Measurements from ENCODE around the gene EMILIN1.
"Not testable (repeated sequence)": the region's sequence is repeated elsewhere in the genome, so short reads cannot be mapped to it uniquely, and the experiment has no call there.

Gene EMILIN1

DNA sequence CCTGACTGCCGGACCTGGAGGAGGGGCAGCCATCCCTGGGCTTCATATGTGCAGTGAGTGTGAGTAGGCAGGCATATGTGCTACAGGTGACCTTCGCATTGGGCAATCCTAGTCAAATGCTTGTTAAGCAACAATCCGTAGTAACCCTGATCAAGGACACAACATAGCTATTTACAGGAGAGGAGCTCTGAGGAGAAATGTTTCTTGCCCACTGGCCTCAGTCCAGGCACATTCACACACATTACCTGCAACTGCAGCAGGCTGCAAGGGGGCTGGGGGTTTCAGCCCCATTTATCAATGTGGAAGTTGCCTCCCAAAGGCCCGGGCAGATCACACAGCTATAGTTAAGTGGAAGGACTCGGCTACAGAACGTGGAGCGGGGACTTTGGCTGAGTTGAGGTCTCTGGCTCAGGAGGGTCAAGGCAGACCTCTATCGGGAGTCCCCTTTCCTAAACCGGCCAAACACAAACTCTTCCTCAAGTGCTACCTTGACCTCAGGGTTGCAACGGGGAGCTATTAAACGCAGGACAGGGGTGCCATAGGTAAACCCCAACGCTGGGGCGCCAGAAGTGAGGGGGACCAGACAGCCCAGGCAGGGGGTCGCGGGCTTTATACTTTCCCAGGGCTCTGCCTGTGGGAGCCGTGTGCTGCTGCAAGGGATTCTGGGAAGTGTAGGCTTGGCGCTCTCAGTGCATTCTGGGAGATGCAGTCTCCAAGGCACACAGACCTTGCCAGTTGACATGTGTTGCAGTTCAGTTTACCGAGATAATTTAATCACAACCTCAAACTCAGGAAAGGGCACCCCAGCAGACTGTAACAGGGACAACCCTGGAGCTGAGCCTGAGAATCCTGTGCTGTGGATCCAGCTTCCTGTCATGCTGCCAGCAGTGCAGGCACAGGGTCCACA, 17.6 kb downstream of the EMILIN1 start:
- peak; percentile 9 for DNase-seq

GRCh38 chr2:27096748-27097297, 18.4 kb downstream of the EMILIN1 start:
- DNase-seq = no peak

DNA sequence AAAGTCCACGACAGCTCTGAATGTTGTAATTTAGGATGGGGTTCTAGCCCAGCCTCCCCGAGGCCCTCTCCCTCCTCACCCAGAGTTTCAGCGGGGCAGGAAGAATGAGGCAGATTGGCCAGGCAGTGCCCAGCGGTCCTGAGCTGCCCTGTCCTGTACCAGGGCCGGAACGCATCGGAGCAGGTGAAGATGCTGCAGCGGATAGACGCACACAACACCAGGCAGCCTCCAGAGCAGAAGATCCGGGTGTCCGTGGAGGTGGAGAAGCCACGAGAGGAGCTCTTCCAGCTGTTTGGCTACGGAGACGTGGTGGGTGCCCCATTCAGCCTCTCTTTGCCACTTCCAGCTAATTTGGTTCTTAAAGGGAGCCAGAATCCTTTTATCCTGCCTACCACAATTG, 18.9 kb downstream of the EMILIN1 start:
- no peak for DNase-seq

DNA sequence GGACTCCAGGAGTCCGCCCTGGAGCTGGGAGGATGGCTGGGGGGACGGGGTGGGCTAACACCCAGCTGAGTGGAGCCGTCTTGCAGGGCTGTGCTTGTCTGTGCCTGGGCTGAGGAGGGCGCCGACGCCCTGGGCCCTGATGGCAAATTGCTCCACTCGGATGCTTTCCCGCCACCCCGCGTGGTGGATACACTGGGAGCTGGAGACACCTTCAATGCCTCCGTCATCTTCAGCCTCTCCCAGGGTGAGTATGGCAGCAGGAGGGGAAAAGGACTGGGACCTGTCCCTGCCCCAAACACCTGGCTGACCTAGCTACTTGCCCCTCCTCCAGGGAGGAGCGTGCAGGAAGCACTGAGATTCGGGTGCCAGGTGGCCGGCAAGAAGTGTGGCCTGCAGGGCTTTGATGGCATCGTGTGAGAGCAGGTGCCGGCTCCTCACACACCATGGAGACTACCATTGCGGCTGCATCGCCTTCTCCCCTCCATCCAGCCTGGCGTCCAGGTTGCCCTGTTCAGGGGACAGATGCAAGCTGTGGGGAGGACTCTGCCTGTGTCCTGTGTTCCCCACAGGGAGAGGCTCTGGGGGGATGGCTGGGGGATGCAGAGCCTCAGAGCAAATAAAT, 21.0 kb downstream of the EMILIN1 start:
- DNase-seq = no peak

DNA sequence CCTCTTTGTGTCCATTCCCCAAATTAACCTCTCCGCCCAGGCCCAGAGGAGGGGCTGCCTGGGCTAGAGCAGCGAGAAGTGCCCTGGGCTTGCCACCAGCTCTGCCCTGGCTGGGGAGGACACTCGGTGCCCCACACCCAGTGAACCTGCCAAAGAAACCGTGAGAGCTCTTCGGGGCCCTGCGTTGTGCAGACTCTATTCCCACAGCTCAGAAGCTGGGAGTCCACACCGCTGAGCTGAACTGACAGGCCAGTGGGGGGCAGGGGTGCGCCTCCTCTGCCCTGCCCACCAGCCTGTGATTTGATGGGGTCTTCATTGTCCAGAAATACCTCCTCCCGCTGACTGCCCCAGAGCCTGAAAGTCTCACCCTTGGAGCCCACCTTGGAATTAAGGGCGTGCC, 21.6 kb downstream of the EMILIN1 start:
- DNase-seq = no peak

DNA sequence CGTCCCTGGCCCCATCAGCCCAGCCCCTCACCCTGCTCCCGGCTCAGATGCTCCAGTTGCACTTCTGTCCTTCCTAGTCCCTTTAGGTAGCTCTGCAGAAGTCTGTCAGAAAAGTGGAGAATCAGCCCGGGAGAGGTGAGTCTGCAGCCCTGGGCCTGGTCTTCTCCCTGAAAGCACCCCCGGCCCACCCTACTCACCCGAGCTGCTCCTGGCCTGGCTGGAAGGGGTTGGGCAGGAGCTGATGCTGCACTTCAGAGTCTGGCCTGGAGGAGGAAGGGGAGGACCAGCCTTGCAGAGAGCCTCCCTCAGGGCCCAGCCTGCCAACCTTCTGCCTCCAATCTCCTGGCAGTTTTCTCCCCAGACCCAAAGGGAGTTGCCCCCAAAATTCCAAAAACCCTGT, 23.9 kb downstream of the EMILIN1 start:
- no peak for DNase-seq

DNA sequence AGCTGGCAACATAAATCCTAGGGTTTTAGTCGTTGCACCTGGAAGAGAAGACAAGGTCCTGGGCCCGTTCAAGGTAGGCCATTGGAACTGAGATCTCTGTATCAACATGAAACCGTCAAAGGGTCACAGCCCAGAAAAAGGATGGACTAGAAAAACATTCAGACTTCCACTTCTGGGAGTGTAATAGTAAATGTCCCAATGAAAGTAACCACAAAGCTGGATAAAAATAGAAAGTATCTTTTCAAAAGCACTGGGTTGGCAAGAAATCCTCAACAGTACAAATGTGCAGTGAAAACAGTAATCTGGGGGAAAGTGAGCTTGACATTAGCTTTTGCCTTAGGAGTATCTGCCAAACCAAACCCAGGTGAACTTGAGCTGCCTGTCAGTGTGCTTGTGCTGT, 27.6 kb downstream of the EMILIN1 start:
- no peak for DNase-seq

DNA sequence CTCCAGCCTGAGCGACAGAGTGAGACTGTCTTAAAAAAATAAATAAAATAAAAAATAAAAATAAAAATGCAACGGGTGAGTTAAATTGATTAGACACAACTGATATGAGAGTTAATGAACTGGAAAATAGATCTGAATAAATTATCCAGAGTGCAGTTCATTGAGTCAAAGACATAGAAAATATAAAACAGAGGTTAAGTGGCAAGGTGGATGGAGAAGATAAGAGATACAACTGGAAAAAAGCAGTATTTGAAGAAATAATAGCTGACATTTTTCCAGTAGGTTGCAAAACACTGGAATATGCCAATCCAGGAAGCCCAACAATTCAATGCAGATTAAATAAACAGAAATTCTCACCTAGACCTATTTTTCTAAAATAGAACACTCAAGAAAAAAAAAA, 29.8 kb downstream of the EMILIN1 start:
- DNase-seq = no peak

DNA sequence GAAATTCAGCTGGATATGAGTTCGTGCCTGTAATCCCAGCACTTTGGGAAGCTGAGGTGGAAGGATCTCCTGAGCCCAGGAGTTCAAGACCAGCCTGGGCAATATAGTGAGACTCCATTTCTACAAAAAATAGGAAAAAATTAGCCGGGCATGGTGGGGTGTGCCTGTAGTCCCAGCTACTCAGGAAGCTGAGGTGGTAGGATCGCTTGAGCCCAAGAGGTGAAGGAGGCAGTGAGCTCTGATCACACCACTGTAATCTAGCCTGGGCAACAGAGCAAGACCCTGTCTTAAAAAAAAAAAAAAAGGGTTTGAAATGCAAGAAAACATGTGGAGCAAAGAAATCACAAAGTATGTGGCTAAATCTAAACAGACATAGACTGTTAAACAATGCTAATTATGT, 30.7 kb downstream of the EMILIN1 start:
- DNase-seq = no peak

- not testable (repeated sequence) for DNase-seq
Measured at GRCh38 chr2:27110603-27111352, 32.4 kb downstream of the EMILIN1 start.

DNA sequence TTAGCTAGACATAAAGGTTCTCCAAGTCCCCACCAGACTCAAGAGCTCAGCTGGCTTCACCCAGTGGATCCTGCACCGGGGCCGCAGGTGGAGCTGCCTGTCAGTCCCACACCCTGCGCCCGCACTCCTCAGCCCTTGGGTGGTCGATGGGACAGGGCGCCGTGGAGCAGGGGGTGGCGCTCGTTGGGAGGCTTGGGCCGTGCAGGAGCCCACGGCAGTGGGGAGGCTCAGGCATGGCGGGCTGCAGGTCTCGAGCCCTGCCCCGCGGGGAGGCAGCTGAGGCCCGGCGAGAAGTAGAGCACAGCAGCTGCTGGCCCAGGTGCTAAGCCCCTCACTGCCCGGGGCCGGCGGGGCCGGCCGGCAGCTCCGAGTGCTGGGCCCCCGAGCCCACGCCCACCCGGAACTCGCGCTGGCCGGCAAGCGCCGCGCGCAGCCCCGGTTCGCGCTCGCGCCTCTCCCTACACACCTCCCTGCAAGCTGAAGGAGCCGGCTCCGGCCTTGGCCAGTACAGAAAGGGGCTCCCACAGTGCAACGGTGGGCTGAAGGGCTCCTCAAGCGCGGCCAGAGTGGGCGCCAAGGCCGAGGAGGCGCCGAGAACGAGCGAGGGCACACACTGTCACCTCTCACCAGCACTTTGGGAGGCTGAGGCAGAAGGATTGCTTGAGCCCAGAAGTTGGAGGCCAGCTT, 33.1 kb downstream of the EMILIN1 start:
- not testable (repeated sequence) for DNase-seq

GRCh38 chr2:27115519-27115918, 37.1 kb downstream of the EMILIN1 start:
- no peak for DNase-seq

DNA sequence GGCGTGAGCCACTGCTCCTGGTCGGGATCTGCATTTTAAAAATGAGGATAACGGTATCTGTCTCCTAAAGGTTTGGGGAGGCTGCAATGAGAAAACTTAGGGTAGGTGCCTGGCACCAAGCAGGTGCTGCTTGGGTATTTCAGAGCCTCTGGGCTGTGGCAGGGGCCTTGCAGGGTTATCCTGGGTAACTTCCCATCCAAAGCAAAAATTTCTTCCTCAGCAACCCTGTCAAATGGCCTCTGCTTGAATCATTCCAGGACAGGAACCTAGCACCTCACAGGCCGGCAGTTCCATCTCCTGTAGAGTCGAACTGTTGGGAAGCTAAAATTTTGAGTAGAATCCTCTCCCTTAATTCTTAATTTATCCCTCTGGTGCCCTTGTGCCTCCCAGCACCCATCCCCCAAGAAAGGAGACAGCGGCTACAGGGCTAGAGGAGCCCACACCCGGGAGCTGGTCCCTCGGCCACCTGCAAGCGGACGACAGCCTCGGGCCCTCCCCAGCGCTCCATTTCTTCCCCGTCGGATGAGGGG, 39.6 kb downstream of the EMILIN1 start:
- DNase-seq = peak; percentile 39

DNA sequence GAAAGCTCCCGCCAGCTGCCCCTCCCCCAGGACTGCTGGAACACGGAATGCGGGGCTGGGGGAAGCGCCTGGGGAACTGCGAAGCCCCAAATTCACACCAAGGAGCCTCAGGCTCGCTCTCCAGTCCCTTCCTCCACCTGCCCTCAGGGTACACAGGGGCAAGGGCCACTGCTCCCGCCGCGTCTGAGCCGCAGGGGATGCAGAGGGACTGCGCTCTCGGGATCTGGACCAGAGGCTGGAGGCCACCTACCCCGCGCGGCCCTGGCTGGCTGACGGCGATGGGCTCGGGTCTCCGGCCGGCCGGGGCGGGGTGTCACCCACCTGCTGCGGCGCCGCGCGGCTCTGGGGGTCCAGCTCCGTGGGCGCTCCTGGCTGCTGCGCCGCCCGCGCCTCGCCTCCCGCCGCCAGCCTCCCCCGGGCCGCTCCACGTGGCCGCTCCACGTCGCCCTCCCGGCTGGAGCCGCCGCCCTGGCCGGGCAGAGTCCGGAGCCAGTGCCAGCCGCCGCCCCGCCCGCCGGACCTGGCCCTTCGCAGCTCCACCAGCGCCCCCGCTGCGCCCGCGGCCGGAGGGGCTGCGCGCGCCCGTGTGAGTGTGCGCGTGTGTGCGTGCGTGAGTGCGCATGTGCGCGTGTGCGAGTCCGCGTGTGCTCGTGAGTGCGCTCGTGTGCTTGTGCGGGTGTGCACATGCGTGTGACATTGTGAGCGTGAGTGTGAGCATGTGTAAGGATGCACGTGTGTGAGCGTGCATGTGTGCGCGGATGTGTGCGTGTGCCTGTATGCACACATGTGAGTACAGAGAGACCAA, 40.3 kb downstream of the EMILIN1 start, which contains the start of gene CGREF1:
Gene CGREF1 (minus strand): TSS at position 604 of the 805 bp plus-strand sequence. CDS start 14,762 bp downstream, outside the sequence.
- DNase-seq = peak; percentile 51

DNA sequence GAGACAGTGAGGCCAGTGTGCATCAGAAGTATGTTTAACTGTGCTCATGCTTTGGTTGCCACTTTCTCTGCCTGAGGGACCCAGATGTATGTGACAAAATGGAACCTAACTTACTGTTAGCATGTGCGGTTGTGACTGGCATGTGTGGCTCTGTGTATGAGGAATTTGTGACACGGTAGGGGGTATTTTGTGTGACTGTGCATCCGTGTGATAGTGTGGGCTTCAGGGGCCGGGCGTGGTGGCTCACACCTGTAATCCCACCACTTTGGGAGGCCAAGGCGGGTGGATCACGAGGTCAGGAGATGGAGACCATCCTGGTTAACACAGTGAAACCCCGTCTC, 40.9 kb downstream of the EMILIN1 start:
- DNase-seq = peak; percentile 39

- no peak for DNase-seq
Measured at GRCh38 chr2:27121906-27122305, 43.5 kb downstream of the EMILIN1 start.

GRCh38 chr2:27122791-27123190, 44.4 kb downstream of the EMILIN1 start:
- DNase-seq = no peak

- peak; percentile 56 for DNase-seq
Measured at GRCh38 chr2:27123302-27124150, 45.1 kb downstream of the EMILIN1 start, which contains the start of gene ABHD1. TSS of gene ABHD1 (plus strand) at chr2:27123815. CDS start at chr2:27123949, 134 bp downstream.

DNA sequence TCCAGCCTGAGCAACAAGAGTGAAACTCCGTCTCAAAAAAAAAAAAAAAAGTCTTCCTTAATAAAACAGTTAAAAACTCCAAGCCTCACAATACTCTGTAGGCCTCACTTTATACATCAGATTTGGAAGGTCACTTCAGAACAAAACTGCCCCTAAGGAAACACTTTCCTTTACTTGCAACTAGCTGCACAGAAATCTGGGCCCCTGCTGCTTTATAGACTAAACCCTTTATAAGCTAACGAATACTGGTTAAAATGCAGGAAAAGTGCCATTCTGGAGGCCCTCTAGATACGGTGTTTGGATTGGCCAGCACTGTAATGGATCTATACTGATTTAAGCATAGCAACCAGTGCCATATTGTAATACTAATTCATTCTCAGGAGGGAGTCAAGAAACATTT, 46.7 kb downstream of the EMILIN1 start:
- no peak for DNase-seq

DNA sequence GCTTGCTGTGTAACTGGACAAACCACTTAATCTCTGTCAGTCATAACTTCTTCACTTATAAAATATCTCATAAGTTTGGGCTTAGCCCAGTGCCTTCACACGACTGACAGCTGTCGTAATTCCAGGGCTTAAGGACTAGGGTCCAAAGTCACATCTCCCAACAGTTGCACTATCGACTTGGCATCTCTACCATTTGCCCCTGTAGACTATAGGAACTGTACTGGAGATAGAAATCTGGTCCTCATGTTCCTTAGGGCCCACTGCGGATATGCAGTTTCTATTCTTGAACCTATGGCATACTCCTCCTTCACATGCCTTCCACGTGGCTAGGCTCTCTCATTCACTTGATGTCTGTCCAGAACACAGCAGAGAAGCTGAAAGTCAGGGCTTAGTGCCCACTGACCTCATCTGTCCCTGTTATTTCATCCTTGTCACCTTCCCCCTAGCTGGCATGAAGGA, 47.9 kb downstream of the EMILIN1 start:
- no peak for DNase-seq
